GM19455 (cell line): ENCODE measurements around the gene PTPN9.
"Not testable (repeated sequence)": the region's sequence is repeated elsewhere in the genome, so short reads cannot be mapped to it uniquely, and the experiment has no call there.

Source experiments
- ATAC-seq: cut with Tn5 transposase; IDR thresholded peaks from one replicate; pipeline ENCODE4 v1.9.1; 2021; ENCODE audit not compliant: unreplicated experiment

The PTPN9 gene

GRCh38 chr15:75532413-75533250 lies 46.5 kb downstream of the PTPN9 start:
- ATAC-seq, result no peak

DNA sequence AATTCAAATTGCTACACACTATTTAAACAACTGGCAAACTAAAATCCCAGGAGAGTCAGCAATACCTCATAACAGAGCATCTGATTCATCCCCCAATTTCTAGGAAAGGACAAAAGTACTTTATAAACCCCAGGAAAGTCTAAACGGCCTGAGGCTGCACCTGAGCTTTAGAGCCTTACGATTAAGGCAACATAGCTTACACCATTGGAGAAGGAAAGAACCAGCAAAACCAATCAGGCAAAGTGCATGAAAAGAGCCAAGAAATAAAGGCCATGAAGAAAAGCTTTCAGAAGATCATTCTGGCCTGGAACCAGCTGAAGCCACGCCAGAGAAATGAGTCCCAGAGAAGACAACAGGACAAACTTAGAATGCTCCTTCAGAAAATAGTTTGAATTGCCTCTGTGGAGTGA lies 48.1 kb downstream of the PTPN9 start:
- no peak for ATAC-seq

GRCh38 chr15:75530169-75530568 lies 48.9 kb downstream of the PTPN9 start:
- no peak for ATAC-seq

GRCh38 chr15:75525756-75526155 lies 53.4 kb downstream of the PTPN9 start:
- not testable (repeated sequence) for ATAC-seq

DNA sequence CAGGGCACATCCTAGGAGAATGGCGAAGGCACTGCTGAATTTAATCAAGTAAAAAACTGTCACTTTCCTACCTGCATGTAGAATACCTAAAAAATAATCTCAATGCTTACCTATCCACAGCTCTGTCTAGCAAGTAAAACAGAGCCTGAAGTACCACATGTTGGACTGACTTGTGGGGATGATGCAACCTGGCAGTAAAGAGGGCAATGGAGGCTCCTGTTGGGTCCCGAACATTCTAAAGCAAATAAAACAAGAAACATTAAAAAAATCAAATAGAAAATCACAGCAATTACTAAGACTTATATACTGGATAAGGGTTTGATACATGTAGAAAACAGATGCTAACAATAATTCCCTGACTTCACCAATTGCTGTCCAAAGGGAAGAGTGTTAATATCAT lies 56.1 kb downstream of the PTPN9 start:
- ATAC-seq, result no peak

DNA sequence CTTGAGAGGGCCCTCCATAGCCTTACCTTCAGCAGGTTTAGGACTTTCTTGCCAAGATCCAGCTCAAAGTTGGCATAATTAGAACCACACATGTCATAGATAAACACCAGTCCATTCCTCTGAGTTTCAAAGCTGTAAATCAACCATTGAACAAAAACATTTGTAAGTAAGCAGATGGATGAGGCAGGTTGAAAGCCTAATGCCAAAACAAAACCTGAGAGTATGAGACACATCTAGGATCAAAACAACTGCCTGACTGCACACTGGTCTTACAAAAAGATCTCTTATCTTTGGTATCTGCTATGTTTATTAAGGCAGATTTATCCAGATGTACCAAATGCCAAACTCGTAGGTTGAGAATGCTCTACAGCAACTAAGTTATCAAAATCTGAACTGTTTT lies 61.9 kb downstream of the PTPN9 start:
- no peak for ATAC-seq

DNA sequence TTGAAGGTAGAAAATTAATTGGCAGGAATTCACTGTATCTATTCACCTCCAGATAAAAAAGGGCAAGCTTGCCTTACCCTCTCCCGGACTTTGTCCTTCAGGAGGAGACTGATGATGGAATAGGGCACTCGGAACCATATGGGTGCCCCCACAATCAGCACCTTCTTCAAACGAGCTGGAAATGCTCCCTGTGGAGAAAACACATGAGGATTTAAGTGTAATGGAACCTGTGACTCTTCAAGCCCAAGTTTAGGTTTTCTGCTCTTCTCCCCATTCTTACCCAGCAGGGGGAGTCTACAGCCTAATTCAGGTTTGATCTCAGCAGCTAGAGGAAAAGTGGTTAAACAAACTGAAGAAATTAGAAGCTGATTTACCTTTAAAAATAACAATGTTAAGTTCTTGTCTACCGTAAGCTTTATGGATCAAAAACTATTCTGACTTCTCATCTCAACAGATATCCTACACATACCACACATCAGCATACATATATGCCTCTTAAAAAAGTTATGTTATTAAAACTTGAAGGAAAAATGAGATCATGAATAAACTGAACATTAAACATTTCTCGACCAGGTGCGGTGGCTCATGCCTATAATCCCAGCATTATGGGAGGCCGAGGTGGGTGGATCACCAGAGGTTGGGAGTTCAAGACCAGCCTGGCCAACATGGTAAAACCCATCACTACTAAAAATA lies 70.1 kb downstream of the PTPN9 start:
- no peak for ATAC-seq

DNA sequence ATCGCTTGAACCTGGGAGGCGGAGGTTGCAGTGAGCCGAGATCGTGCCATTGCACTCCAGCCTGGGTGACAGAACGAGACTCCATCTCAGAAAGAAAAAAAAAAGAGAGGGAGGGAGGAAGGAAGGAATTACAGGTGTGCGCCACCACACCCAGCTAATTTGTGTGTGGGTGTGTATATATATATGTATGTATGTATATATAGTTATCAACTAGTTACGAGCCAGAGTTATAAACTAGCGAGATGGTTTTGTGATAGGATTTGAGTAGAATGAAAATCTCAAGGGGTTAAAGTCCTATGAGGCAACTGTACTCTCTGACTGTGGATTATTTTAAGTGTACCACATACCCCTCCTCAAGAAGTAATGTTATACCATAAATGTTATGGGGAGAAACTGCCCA lies 76.8 kb downstream of the PTPN9 start:
- no peak for ATAC-seq

- ATAC-seq, result no peak
Measured at GRCh38 chr15:75493732-75494131, 85.4 kb downstream of the PTPN9 start.

DNA sequence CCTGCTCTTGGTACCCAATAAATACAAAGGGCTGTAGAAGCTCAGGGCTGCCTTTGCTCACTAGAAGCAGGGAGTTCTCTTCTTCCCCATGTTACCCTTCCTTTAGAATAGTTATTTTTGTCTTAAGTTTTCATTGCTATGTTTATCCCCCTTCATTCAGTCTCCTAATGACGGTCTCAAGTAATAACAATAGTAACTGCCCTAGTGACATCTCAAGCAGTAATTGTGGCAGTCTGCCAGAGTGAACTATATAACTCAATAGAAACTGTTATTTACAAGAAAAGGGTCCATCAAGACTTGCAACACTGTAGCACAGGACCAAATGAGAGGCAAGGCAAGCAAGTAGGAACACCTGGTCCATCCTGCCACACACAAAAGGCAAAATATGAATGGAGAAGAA lies 95.2 kb downstream of the PTPN9 start:
- ATAC-seq, result no peak

DNA sequence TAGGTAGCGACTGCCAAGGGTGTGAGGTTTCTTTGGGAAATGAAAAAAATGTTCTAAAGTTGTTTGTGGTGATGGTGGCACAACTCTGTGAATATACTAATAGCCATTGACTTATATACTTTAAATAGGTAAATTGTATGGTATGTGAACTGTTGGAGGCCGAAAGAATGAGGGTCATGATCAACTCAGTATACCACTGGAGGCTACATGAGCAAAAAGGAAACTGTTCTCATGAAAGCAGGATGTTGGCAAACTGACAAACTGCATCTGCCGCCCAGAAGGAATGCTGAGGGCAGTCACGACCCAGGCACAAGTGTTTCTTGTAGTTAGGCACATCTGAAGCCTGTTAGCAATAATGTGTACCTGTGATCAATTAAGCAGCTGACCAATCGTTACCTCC lies 95.6 kb downstream of the PTPN9 start:
- not testable (repeated sequence) for ATAC-seq

DNA sequence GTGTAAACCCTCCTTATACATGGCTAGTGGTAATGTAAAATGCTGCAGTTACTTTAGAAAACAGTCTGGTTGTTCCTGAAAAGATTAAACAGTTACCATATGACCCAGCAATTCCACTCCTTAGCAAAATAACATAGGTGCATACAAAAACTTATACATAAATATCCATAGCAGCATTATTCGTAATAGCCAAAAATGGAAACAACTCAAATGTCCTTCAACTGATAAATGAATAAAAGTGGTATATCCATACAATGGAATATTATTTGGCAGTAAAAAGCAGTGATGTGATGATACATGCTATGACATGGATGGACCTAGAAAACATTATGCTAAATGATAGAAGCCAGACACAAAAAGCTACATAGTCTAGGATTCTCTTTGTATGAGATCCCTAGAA lies 96.0 kb downstream of the PTPN9 start:
- no peak for ATAC-seq

DNA sequence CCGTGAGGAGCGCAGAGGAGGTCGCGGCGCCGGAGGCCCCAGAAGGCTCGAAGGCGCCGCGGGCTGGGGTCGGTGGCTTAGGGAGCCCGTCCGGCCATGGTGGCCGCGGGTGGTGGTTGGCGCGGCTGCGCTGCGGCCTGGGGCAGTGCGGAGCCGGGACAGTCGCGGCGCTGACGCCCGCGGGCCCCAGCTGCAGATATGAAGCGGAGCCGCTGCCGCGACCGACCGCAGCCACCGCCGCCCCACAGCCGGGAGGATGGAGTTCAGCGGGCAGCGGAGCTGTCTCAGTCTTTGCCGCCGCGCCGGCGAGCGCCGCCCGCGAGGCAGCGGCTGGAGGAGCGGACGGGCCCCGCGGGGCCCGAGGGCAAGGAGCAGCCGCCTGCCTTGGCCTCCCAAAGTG lies 98.7 kb downstream of the PTPN9 start:
- not testable (repeated sequence) for ATAC-seq

- no peak for ATAC-seq
Measured at GRCh38 chr15:75479670-75480069, 99.4 kb downstream of the PTPN9 start.

DNA sequence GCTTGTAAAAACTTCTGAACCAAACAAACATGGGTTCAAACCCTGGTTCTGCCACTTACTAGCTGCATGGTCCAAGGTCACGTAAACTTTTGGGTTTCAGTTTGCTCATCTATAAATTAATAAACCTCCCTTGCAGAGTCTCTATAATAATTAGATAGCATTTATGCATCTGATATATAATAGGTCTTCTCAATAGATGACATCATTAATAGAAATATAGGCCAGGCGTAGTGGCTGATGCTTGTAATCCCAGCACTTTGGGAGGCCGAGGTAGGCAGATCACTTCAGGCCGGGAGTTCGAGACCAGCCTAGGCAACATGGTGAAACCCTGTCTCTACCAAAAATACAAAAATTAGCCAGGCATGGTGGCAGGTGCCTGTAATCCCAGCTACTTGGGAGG lies 102.0 kb downstream of the PTPN9 start:
- ATAC-seq, result not testable (repeated sequence)

DNA sequence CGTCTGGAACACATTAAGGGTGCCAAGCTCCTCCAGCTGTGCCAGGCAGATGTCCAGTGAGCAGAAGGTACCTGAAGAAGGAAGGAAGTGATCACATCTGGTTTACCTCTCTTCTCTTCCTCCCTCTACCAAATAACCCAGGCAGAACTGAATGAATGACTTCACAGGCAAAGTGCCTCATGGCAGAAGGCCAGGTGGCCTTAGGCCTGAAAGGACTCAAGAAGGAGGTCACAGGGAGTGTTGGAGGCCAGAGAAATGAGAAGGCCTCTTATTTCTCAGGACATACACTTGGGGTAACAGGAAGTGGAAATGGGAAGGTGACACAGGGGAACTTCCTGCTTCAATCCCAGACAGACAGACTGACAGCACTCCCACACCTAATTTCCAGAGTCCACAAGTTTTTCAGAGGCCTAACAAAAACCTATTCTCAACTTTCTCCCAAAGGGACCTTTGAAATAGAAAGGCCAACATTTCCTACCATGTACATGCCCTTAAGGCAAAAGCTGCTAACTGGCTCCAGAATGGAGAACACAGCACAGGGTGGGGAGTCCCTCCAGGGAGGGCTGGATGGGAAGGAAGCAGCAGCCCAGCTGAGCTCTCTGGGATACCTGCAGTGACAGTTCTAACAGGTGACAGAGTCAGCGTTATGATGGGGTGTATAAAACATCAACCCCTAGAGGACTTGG lies 110.1 kb downstream of the PTPN9 start:
- no peak for ATAC-seq

- ATAC-seq, result no peak
Measured at GRCh38 chr15:75460646-75461045, 118.5 kb downstream of the PTPN9 start.

GRCh38 chr15:75459581-75459980 lies 119.5 kb downstream of the PTPN9 start:
- ATAC-seq, result no peak

DNA sequence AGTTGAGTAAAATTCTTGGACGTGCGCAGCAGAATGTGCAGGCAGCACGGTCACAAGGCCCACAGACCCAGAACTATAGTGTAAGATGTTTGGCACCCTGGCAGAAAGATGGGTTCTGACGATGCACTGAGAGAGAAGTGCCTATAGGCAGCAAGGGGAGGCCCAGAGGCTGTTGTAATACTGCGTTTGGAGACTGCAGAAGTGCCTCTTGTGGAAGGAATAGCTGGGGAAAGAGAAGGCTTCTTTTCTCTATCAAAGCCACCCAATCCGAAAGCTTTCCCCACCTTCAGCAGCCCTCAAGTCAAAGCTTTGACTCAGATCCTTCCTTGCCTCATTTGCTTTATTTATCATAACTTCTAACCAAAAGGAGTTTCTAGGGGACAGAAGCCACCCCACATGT lies 122.4 kb downstream of the PTPN9 start:
- ATAC-seq, result no peak

DNA sequence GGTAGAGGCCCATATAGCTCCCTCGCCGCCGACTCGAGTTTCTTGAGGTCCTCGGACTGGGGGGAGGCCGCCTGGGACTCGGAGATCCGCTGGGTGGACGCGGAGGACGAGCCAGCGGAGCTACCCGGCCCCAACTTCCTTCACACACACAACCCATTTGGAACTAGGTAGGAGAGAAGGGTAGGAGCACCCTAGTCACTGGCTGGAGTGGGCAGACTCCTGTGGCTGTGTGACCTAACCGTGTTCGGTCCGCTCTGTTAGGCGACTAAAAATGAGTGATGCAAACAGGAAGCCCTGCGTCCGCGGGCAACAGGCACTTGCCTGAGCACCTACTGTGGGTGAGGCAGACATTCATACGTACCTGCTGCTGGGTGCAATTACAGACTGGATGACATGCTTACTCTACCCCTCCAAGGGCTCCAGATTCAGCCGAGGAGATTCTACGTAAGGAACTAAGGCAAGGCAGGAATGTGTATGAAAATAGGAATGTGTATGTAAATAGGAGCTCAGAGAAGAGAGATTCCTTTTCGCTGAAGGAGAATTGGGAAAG lies 123.1 kb downstream of the PTPN9 start:
- no peak for ATAC-seq

GRCh38 chr15:75455424-75455981 lies 123.6 kb downstream of the PTPN9 start:
- ATAC-seq, result no peak
